Measurements from ENCODE around the gene ARHGEF4.

- TF ChIP-seq EZH2 (IDR thresholded peaks at IDR 0.05; ENCODE audit: insufficient read depth, low read length) (no peak), CTCF (IDR thresholded peaks at IDR 0.05; ENCODE audit: insufficient read depth, low read depth, low read length) (no peak)
Measured at GRCh38 chr2:131027566-131028528, 191.1 kb downstream of the ARHGEF4 start.

Data from astrocyte (in vitro differentiated cells and primary cell).